ENCODE results near the gene ANGPT4. TPM values are rescaled to one million over a fixed set of nuclear protein-coding genes. Genes with fewer than 3 reads are reported as not detected.

ANGPT4 gene
- total and polyA plus RNA-seq, 2 of the 13 experiments (the other 11 are each of a cell fraction or from before 2014, with no cell fraction given): not detected

DNA sequence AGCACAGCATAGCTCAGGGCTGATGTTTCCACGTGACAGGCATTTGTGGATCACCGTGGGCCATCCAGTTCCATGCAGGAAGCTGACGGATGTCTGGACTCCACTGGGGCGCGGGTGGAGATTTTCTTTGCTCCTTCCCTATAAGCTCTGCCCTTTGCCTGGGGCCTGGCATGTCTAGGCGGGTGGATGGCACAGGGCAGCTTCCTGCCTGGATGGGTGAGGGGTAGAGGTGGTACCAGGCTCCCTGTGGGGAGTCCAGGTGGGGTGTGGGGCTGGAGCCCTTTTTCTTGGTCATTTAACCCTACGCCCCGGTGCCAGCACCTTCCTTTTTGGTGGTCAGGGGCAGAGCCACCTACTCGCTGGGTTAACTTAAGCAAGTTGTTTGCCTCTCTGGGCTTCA, 72.2 kb downstream of the ANGPT4 start:
- H3K4me2 ChIP-seq (ENCODE audit: low read depth, low read length): no peak overlapping the region
- DNase-seq (ENCODE audit: low spot score) (no peak), ATAC-seq (no peak)

DNA sequence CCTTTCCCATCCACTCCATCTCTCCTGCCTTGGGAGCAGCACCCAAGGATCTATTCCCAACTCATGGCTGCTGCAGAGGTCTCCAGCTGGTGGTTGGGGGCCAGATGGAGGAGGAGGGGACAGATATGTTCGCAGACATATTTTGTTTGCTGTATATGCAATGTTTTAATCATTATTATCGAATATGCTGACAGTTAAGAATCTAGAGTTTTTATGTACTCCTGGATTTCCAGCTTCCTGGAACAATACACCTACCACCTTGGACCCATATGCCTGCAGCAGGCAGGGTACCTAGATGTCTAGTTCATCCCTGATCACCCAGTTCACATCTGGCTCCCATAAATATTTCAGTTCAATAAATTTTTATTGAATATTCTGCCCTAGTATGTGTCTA, 73.6 kb downstream of the ANGPT4 start:
- Histone ChIP-seq H3K9ac (ENCODE audit: insufficient read depth, low read depth, low read length) (no peak overlapping the region), H3K79me2 (ENCODE audit: insufficient read depth, low read length) (no peaks in the 10 kb centered on the region), H3K4me3 (replicated peaks in 1 of 3; ENCODE audit: insufficient read depth in 1 of 3, low read depth in 2 of 3, low read length in 3 of 3) (no peak overlapping the region), H4K20me1 (ENCODE audit: insufficient read depth, low read length) (no peaks in the 10 kb centered on the region), H2AFZ (ENCODE audit: low read length) (no peak overlapping the region), H3K27ac (ENCODE audit: extremely low read length, insufficient read depth, low read length) (no peak overlapping the region), H3K4me1 (ENCODE audit: insufficient read depth, low read length) (peaks cover 12% of the 10 kb centered on the region), H3K27me3 (ENCODE audit: control insufficient read depth in 1 of 2, insufficient read depth in 2 of 2, low read length in 2 of 2) (no peaks in the 10 kb centered on the region), H3K4me2 (ENCODE audit: low read depth, low read length) (no peak overlapping the region), H3K9me3 (ENCODE audit: low read length) (no peaks in the 10 kb centered on the region), H3K36me3 (replicated peaks in 1 of 2; ENCODE audit: control insufficient read depth in 1 of 2, insufficient read depth in 2 of 2, low read length in 2 of 2) (no peaks in the 10 kb centered on the region)
- no TSS peak for BruUV-seq (replicated peaks)
- intact Hi-C loops (cut with micrococcal nuclease; ENCODE audit: unreplicated experiment): no loop called here
- FAIRE-seq: no peak
- 42% methylated on average over 2 of the region's 2 CpGs for WGBS (ENCODE audit: low lambda C conversion rate)
- in situ Hi-C loops (cut with HindIII; ENCODE audit: extremely low pct_ligation_motif_present, low pct_unique_long_range_greater_than_20kb): no loop called here
- TF ChIP-seq MAFF (IDR thresholded peaks at IDR 0.05; ENCODE audit: low read depth, low read length) (peak; percentile 65; the same call in 1 of the 2 replicates), MAFK (conservative IDR thresholded peaks at IDR 0.05 in 1 of 2, IDR thresholded peaks at IDR 0.05 in 1 of 2; ENCODE audit: low read length in 2 of 2) (peak; percentile 58 to 74; a peak in 3 of 4 replicates), ELF3 (CRISPR knock-in tag; IDR thresholded peaks at IDR 0.05) (no peak), ZSCAN12 (CRISPR knock-in tag; IDR thresholded peaks at IDR 0.05) (no peak), ATF1 (CRISPR knock-in tag; IDR thresholded peaks at IDR 0.05) (no peak), ZNF775 (CRISPR knock-in tag; IDR thresholded peaks at IDR 0.05; ENCODE audit: borderline replicate concordance) (no peak), ZKSCAN5 (CRISPR knock-in tag; IDR thresholded peaks at IDR 0.05) (no peak), ZNF207 (IDR thresholded peaks at IDR 0.05; ENCODE audit: borderline replicate concordance) (no peak), ZNF296 (CRISPR knock-in tag; conservative IDR thresholded peaks at IDR 0.05) (no peak), ZNF451 (CRISPR knock-in tag; IDR thresholded peaks at IDR 0.05) (no peak), ZNF549 (CRISPR knock-in tag; IDR thresholded peaks at IDR 0.05) (no peak), FOSL2 (CRISPR knock-in tag; IDR thresholded peaks at IDR 0.05) (no peak)
- TF ChIP-seq, protein P1, sequence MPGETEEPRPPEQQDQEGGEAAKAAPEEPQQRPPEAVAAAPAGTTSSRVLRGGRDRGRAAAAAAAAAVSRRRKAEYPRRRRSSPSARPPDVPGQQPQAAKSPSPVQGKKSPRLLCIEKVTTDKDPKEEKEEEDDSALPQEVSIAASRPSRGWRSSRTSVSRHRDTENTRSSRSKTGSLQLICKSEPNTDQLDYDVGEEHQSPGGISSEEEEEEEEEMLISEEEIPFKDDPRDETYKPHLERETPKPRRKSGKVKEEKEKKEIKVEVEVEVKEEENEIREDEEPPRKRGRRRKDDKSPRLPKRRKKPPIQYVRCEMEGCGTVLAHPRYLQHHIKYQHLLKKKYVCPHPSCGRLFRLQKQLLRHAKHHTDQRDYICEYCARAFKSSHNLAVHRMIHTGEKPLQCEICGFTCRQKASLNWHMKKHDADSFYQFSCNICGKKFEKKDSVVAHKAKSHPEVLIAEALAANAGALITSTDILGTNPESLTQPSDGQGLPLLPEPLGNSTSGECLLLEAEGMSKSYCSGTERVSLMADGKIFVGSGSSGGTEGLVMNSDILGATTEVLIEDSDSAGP (CRISPR knock-in tag; IDR thresholded peaks at IDR 0.05; ENCODE audit: borderline replicate concordance): no peak
- no peak for ATAC-seq
- POLR2A ChIA-PET: no interaction called here
- CTCF ChIA-PET (ENCODE audit: low intra/inter-chr PET ratio, low total read pairs): no interaction called here
- no peak for DNase-seq (ENCODE audit: low spot score)

More for the DNA sequence above, 72.2 kb downstream of the ANGPT4 start:
- Histone ChIP-seq H3K4me1 (ENCODE audit: insufficient read depth, low read length) (peaks cover 12% of the 10 kb centered on the region), H3K27me3 (ENCODE audit: control insufficient read depth in 1 of 2, insufficient read depth in 2 of 2, low read length in 2 of 2) (no peaks in the 10 kb centered on the region), H4K20me1 (ENCODE audit: insufficient read depth, low read length) (no peaks in the 10 kb centered on the region), H3K27ac (ENCODE audit: extremely low read length, insufficient read depth, low read length) (no peak overlapping the region), H2AFZ (ENCODE audit: low read length) (no peak overlapping the region), H3K9ac (ENCODE audit: insufficient read depth, low read depth, low read length) (no peak overlapping the region), H3K79me2 (ENCODE audit: insufficient read depth, low read length) (no peaks in the 10 kb centered on the region), H3K9me3 (ENCODE audit: low read length) (no peaks in the 10 kb centered on the region), H3K36me3 (replicated peaks in 1 of 2; ENCODE audit: control insufficient read depth in 1 of 2, insufficient read depth in 2 of 2, low read length in 2 of 2) (no peaks in the 10 kb centered on the region), H3K4me3 (replicated peaks in 1 of 3; ENCODE audit: insufficient read depth in 1 of 3, low read depth in 2 of 3, low read length in 3 of 3) (no peak overlapping the region)
- TF ChIP-seq, protein P2, sequence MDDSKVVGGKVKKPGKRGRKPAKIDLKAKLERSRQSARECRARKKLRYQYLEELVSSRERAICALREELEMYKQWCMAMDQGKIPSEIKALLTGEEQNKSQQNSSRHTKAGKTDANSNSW (CRISPR knock-in tag; IDR thresholded peaks at IDR 0.05; ENCODE audit: borderline replicate concordance): no peak
- TF ChIP-seq GATAD1 (CRISPR knock-in tag; IDR thresholded peaks at IDR 0.05): no peak
- TF ChIP-seq HNRNPLL (IDR thresholded peaks at IDR 0.05; ENCODE audit: low read depth, low read length, poor library complexity, severe bottlenecking): peak; percentile 2
- TF ChIP-seq, protein P3, sequence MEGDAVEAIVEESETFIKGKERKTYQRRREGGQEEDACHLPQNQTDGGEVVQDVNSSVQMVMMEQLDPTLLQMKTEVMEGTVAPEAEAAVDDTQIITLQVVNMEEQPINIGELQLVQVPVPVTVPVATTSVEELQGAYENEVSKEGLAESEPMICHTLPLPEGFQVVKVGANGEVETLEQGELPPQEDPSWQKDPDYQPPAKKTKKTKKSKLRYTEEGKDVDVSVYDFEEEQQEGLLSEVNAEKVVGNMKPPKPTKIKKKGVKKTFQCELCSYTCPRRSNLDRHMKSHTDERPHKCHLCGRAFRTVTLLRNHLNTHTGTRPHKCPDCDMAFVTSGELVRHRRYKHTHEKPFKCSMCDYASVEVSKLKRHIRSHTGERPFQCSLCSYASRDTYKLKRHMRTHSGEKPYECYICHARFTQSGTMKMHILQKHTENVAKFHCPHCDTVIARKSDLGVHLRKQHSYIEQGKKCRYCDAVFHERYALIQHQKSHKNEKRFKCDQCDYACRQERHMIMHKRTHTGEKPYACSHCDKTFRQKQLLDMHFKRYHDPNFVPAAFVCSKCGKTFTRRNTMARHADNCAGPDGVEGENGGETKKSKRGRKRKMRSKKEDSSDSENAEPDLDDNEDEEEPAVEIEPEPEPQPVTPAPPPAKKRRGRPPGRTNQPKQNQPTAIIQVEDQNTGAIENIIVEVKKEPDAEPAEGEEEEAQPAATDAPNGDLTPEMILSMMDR (CRISPR knock-in tag; IDR thresholded peaks at IDR 0.05): no peak
- TF ChIP-seq MLLT10 (CRISPR knock-in tag; IDR thresholded peaks at IDR 0.05): no peak
- ChIA-PET POLR2A (no interaction called here), CTCF (ENCODE audit: low intra/inter-chr PET ratio, low total read pairs) (no interaction called here)
- in situ Hi-C loops (cut with HindIII; ENCODE audit: extremely low pct_ligation_motif_present, low pct_unique_long_range_greater_than_20kb) (no loop called here), intact Hi-C loops (cut with micrococcal nuclease; ENCODE audit: unreplicated experiment) (no loop called here)
- no TSS peak for BruUV-seq (replicated peaks)
- FAIRE-seq: no peak
- WGBS (ENCODE audit: low lambda C conversion rate): 68% methylated on average over 9 of the region's 9 CpGs
